ENCODE results near the gene MYO1H.

GRCh38 chr12:109469517-109469916 lies 121.8 kb downstream of the MYO1H start:
- TF ChIP-seq, protein P1, sequence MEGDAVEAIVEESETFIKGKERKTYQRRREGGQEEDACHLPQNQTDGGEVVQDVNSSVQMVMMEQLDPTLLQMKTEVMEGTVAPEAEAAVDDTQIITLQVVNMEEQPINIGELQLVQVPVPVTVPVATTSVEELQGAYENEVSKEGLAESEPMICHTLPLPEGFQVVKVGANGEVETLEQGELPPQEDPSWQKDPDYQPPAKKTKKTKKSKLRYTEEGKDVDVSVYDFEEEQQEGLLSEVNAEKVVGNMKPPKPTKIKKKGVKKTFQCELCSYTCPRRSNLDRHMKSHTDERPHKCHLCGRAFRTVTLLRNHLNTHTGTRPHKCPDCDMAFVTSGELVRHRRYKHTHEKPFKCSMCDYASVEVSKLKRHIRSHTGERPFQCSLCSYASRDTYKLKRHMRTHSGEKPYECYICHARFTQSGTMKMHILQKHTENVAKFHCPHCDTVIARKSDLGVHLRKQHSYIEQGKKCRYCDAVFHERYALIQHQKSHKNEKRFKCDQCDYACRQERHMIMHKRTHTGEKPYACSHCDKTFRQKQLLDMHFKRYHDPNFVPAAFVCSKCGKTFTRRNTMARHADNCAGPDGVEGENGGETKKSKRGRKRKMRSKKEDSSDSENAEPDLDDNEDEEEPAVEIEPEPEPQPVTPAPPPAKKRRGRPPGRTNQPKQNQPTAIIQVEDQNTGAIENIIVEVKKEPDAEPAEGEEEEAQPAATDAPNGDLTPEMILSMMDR (IDR thresholded peaks at IDR 0.05): no peak
- no peak for TF ChIP-seq EZH2phosphoT487 (IDR thresholded peaks at IDR 0.05)

Measured in neural progenitor cell (in vitro differentiated cells).